Aorta (tissue), 5 donors: ENCODE measurements around the gene ZNF594. TPM values are rescaled to one million over a fixed set of nuclear protein-coding genes. Genes with fewer than 3 reads are reported as not detected.
A peak's percentile ranks its signal among the peaks of the same experiment; 100 is the strongest.
"Not testable (repeated sequence)": the region's sequence is repeated elsewhere in the genome, so short reads cannot be mapped to it uniquely, and the experiment has no call there.

Experiments
- ATAC-seq: fragments of 200-7000 bp; cut with Tn5 transposase; one replicate; pipeline ENCODE4 v1.9.1; 2022; ENCODE audit warnings: moderate library complexity; ENCODE audit not compliant: low FRiP score
- DNase-seq, 2 donors: peaks; one replicate each; pipeline ENCODE4 v3.0.0-alpha.2; 2020
- H3K27ac ChIP-seq, 2 donors: one replicate each; pipeline ENCODE4 v1.5.1; 2013; ENCODE audit warnings: low read length in 2 of 2, mild to moderate bottlenecking in 2 of 2, moderate library complexity in 2 of 2, control low read depth in 1 of 2, inconsistent platforms in 1 of 2, low read depth in 1 of 2
- H3K27me3 ChIP-seq, 2 donors: one replicate each; pipeline ENCODE4 v1.6.1; 2013; ENCODE audit warnings: control low read depth in 1 of 2, low read length in 1 of 2, mild to moderate bottlenecking in 1 of 2, moderate library complexity in 1 of 2; ENCODE audit not compliant: insufficient read depth in 2 of 2, control insufficient read depth in 1 of 2
- H3K36me3 ChIP-seq, 2 donors: one replicate each; pipeline ENCODE4 v1.6.1; 2013; ENCODE audit warnings: control low read depth in 1 of 2, low read length in 1 of 2, mild to moderate bottlenecking in 1 of 2; ENCODE audit not compliant: insufficient read depth in 2 of 2, control insufficient read depth in 1 of 2
- H3K4me1 ChIP-seq, 2 donors: one replicate each; pipeline ENCODE4 v1.6.1; 2013; ENCODE audit warnings: low read length in 2 of 2, control low read depth in 1 of 2, mild to moderate bottlenecking in 1 of 2, moderate library complexity in 1 of 2; ENCODE audit not compliant: insufficient read depth in 2 of 2, control insufficient read depth in 1 of 2
- H3K4me3 ChIP-seq, 2 donors: one replicate each; pipeline ENCODE4 v1.5.1; 2013; ENCODE audit warnings: low read length in 2 of 2, control low read depth in 1 of 2, mild to moderate bottlenecking in 1 of 2
- H3K9me3 ChIP-seq: one replicate; pipeline ENCODE4 v1.6.1; 2013; ENCODE audit warnings: mild to moderate bottlenecking, low read length; ENCODE audit not compliant: control insufficient read depth
- WGBS, 2 donors: extraction: QIAGEN DNeasy Blood & Tissue Kit; methylation state at CpG; one replicate each; pipeline ENCODE4 v1.1.7; 2013; 5-methylcytosine and 5-hydroxymethylcytosine counted together
- intact Hi-C, 2 donors: fragments of 100-400 bp; cut with DNase I; formaldehyde crosslinking; loops; one replicate each; pipeline versions ENCODE4 v1.14.2 to v1.15.0; 2022
- long read RNA-seq, 2 donors: library from polyadenylated mRNA; unstranded; transcript quantifications; one replicate each; pipeline ENCODE4 v2.0.0, GENCODE V29; 2020 to 2021
- polyA plus RNA-seq, 2 donors: library from polyadenylated mRNA; stranded (reverse); fragments of 200-250 nt; gene quantifications; one replicate each; pipeline ENCODE4 v1.2.3, GENCODE V29; 2013
- total RNA-seq, 2 donors: library from RNA; stranded (reverse); fragmentation: NEBNext Ultra II Directional; extraction: Animal tissue kit (Norgen Biotek cat#: 25700); gene quantifications; one replicate each; pipeline ENCODE4 v1.2.1, GENCODE V29; 2021
- donor health status: healthy with polysubstance abuse.
- donor health status: Bipolar disorder and iron deficiency.
- donor health status: DM: no; HTN: no; CAD: no.
- donor health status: DM: no; HTN: no; CAD: no.
- donor health status: DM: yes; HTN: yes; CAD: no.

ZNF594 gene
- total RNA-seq (10 to 100 TPM in 1 of 2 donors, 1 to 10 TPM in 1; 8.1 to 10.3 TPM), polyA plus RNA-seq (1 to 10 TPM in 1 of 2 donors, under 1 TPM in 1; 0.75 to 1.9 TPM)
- long read RNA-seq, donor 1, full-length matches to known transcripts: 2 of 2 reads
- long read RNA-seq, donor 1, partial matches to known transcripts: 0 of 2 reads
- long read RNA-seq, donor 1, other reads (novel, unspliced or antisense): 0 of 2 reads
- long read RNA-seq, donor 2, partial matches to known transcripts: 0 of 1 reads
- long read RNA-seq, donor 2, other reads (novel, unspliced or antisense): 1 of 1 reads

- no peaks in the 10 kb centered on the region for H3K27me3 ChIP-seq
- H3K27ac ChIP-seq: peak within 1 kb of the TSS in 1 of 2 donors; percentile 25
- peak; percentile 100 for ATAC-seq
- no peaks in the 10 kb centered on the region for H3K36me3 ChIP-seq
- H3K4me1 ChIP-seq: no peaks in the 10 kb centered on the region
- intact Hi-C loops: loop anchor here in 1 of 2 donors (2.0 kb wide), 1 partner anchor 247 kb away; the partner anchor contains the start of gene C1QBP
- DNase-seq: peak; percentile 98 to 99
- H3K4me3 ChIP-seq: peak within 1 kb of the TSS; percentile 73 to 92
- peaks cover 7% of the 10 kb centered on the region for H3K9me3 ChIP-seq
- 2 to 3% methylated on average over 62 to 82 of the region's 82 CpGs for WGBS, 2 donors
These were observed at the start of gene ZNF594 for GRCh38 chr17:5191541-5192417. TSS of gene ZNF594 (minus strand) at chr17:5191868. CDS start at chr17:5184256, 7,612 bp downstream.

- intact Hi-C loops: loop anchor here in 1 of 2 donors (10.0 kb wide), 2 partner anchors 75 to 1195 kb away; partner anchors contain the start of gene AIPL1
- not testable (repeated sequence) for H3K27me3 ChIP-seq, H3K4me1 ChIP-seq, H3K36me3 ChIP-seq, H3K9me3 ChIP-seq, ATAC-seq, H3K27ac ChIP-seq, H3K4me3 ChIP-seq, DNase-seq
- WGBS, 2 donors: 81% methylated on average over 7 of the region's 7 CpGs
These were observed 48.1 kb upstream of the ZNF594 start for GRCh38 chr17:5239769-5240168.

- H3K36me3 ChIP-seq: no peaks in the 10 kb centered on the region
- no peak overlapping the region for H3K27ac ChIP-seq
- no peaks in the 10 kb centered on the region for H3K4me1 ChIP-seq
- H3K4me3 ChIP-seq: no peak overlapping the region
- 61 to 67% methylated on average over 4 of the region's 4 CpGs for WGBS, 2 donors
- DNase-seq: no peak
- intact Hi-C loops: loop anchor here in 1 of 2 donors (10.0 kb wide), 1 partner anchor 76 kb away; no protein-coding TSS in a partner anchor
- H3K9me3 ChIP-seq: no peaks in the 10 kb centered on the region
- ATAC-seq: no peak
- no peaks in the 10 kb centered on the region for H3K27me3 ChIP-seq
These were observed 46.7 kb upstream of the ZNF594 start for GRCh38 chr17:5238333-5238732.

GRCh38 chr17:5237541-5238016 lies 45.9 kb upstream of the ZNF594 start:
- Histone ChIP-seq H3K36me3 (no peaks in the 10 kb centered on the region), H3K4me1 (no peaks in the 10 kb centered on the region), H3K27ac (no peak overlapping the region), H3K9me3 (no peaks in the 10 kb centered on the region), H3K4me3 (no peak overlapping the region), H3K27me3 (no peaks in the 10 kb centered on the region)
- ATAC-seq (peak; percentile 59), DNase-seq (peak in 1 of 2 donors; percentile 71)
- 14 to 26% methylated on average over 6 of the region's 6 CpGs for WGBS, 2 donors
- intact Hi-C loops: loop anchor here in 1 of 2 donors (10.0 kb wide), 1 partner anchor 77 kb away; no protein-coding TSS in a partner anchor

- WGBS, 2 donors: 88 to 92% methylated on average over 3 of the region's 3 CpGs
- Histone ChIP-seq H3K27me3 (no peaks in the 10 kb centered on the region), H3K27ac (no peak overlapping the region), H3K4me3 (no peak overlapping the region), H3K9me3 (no peaks in the 10 kb centered on the region), H3K4me1 (no peaks in the 10 kb centered on the region), H3K36me3 (no peaks in the 10 kb centered on the region)
- intact Hi-C loops: loop anchor here in 1 of 2 donors (10.0 kb wide), 1 partner anchor 78 kb away; no protein-coding TSS in a partner anchor
- DNase-seq: no peak
- peak; percentile 19 for ATAC-seq
These were observed 45.4 kb upstream of the ZNF594 start for GRCh38 chr17:5236938-5237540.

- Histone ChIP-seq H3K27ac (no peak within 1 kb of the TSS), H3K36me3 (no peaks in the 10 kb centered on the region), H3K4me1 (no peaks in the 10 kb centered on the region), H3K27me3 (no peaks in the 10 kb centered on the region), H3K4me3 (no peak within 1 kb of the TSS), H3K9me3 (no peaks in the 10 kb centered on the region)
- peak; percentile 27 for ATAC-seq
- 92 to 93% methylated on average over 19 of the region's 19 CpGs for WGBS, 2 donors
- DNase-seq: peak; percentile 68 to 85
- intact Hi-C loops: loop anchor here in 1 of 2 donors (10.0 kb wide), 1 partner anchor 80 kb away; no protein-coding TSS in a partner anchor
These were observed 43.2 kb upstream of the ZNF594 start, which contains the start of gene SCIMP for GRCh38 chr17:5234645-5235576. TSS of gene SCIMP (minus strand) at chr17:5234860. CDS start at chr17:5234755, 105 bp downstream.

GRCh38 chr17:5233492-5233891 lies 41.8 kb upstream of the ZNF594 start:
- not testable (repeated sequence) for H3K4me3 ChIP-seq
- WGBS, 2 donors: 96 to 97% methylated on average over 7 of the region's 7 CpGs
- intact Hi-C loops: loop anchor here in 1 of 2 donors (10.0 kb wide), 1 partner anchor 81 kb away; no protein-coding TSS in a partner anchor

More at GRCh38 chr17:5233492-5233891, 41.8 kb upstream of the ZNF594 start:
- H3K9me3 ChIP-seq, H3K27me3 ChIP-seq, H3K4me1 ChIP-seq, ATAC-seq, H3K36me3 ChIP-seq, H3K27ac ChIP-seq: not testable (repeated sequence)
- peak in 1 of 2 donors; percentile 42 for DNase-seq
